Panc1 (cell line): Measurements from ENCODE around the gene AGAP1.

ENCODE experiments used
- POLR2AphosphoS5 ChIP-seq: IDR thresholded peaks from 2 replicates; pipeline ENCODE4 v1.6.1; 2012; ENCODE audit warnings: mild to moderate bottlenecking, low read depth, low read length, moderate library complexity
- TCF7L2 ChIP-seq: IDR thresholded peaks from 2 replicates; pipeline ENCODE4 v1.6.1; 2011; ENCODE audit warnings: mild to moderate bottlenecking, low read depth, low read length, inconsistent platforms
- TF ChIP-seq, protein P1 (sequence below): fragments of 450-650 bp; IDR thresholded peaks from 2 replicates; pipeline ENCODE4 v1.5.1; 2017; ENCODE audit warnings: mild to moderate bottlenecking
- TF ChIP-seq, protein P2 (sequence below), 2 experiments: IDR thresholded peaks; 2 replicates each; pipeline ENCODE4 v1.6.1; 2011 to 2012; ENCODE audit warnings: low read depth in 2 of 2, control low read depth in 1 of 2, low read length in 1 of 2, mild to moderate bottlenecking in 1 of 2, moderate library complexity in 1 of 2; ENCODE audit not compliant: insufficient read depth in 1 of 2

DNA sequence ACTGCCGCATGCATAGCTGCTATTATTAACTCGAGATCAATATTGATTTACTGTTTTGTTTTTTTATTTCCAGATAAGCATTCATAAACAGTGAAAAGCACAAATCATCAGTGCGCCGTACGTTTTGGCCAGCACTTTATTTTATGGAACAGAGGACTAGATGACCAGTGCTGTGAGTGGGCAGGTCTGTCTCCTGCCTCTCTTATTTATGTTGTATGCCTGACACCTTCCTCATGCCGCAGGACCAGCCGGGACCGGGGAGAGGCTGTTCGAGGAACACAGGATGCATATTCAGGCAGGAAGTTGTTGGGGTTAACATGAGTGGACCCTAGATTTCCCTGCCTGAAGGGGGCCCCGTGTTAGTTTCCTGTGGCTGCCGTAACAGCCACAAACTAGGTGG lies 72.6 kb downstream of the AGAP1 start:
- TF ChIP-seq, protein P1, sequence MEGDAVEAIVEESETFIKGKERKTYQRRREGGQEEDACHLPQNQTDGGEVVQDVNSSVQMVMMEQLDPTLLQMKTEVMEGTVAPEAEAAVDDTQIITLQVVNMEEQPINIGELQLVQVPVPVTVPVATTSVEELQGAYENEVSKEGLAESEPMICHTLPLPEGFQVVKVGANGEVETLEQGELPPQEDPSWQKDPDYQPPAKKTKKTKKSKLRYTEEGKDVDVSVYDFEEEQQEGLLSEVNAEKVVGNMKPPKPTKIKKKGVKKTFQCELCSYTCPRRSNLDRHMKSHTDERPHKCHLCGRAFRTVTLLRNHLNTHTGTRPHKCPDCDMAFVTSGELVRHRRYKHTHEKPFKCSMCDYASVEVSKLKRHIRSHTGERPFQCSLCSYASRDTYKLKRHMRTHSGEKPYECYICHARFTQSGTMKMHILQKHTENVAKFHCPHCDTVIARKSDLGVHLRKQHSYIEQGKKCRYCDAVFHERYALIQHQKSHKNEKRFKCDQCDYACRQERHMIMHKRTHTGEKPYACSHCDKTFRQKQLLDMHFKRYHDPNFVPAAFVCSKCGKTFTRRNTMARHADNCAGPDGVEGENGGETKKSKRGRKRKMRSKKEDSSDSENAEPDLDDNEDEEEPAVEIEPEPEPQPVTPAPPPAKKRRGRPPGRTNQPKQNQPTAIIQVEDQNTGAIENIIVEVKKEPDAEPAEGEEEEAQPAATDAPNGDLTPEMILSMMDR: no peak
- TF ChIP-seq TCF7L2 (no peak), POLR2AphosphoS5 (no peak)
- TF ChIP-seq, protein P2, sequence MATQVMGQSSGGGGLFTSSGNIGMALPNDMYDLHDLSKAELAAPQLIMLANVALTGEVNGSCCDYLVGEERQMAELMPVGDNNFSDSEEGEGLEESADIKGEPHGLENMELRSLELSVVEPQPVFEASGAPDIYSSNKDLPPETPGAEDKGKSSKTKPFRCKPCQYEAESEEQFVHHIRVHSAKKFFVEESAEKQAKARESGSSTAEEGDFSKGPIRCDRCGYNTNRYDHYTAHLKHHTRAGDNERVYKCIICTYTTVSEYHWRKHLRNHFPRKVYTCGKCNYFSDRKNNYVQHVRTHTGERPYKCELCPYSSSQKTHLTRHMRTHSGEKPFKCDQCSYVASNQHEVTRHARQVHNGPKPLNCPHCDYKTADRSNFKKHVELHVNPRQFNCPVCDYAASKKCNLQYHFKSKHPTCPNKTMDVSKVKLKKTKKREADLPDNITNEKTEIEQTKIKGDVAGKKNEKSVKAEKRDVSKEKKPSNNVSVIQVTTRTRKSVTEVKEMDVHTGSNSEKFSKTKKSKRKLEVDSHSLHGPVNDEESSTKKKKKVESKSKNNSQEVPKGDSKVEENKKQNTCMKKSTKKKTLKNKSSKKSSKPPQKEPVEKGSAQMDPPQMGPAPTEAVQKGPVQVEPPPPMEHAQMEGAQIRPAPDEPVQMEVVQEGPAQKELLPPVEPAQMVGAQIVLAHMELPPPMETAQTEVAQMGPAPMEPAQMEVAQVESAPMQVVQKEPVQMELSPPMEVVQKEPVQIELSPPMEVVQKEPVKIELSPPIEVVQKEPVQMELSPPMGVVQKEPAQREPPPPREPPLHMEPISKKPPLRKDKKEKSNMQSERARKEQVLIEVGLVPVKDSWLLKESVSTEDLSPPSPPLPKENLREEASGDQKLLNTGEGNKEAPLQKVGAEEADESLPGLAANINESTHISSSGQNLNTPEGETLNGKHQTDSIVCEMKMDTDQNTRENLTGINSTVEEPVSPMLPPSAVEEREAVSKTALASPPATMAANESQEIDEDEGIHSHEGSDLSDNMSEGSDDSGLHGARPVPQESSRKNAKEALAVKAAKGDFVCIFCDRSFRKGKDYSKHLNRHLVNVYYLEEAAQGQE (IDR thresholded peaks at IDR 0.05; ENCODE audit: insufficient read depth in 1 of 2, low read depth in 2 of 2, low read length in 1 of 2): no peak
